Right ventricle myocardium inferior (tissue), 1 donor: ENCODE data around the gene FBRS. TPM values are rescaled to one million over a fixed set of nuclear protein-coding genes. Genes with fewer than 3 reads are reported as not detected.
"Not testable (repeated sequence)": the region's sequence is repeated elsewhere in the genome, so short reads cannot be mapped to it uniquely, and the experiment has no call there.

Source experiments
- ATAC-seq: fragments of 200-7000 bp; cut with Tn5 transposase; one replicate; pipeline ENCODE4 v1.9.1; 2020; ENCODE audit warnings: mild to moderate bottlenecking, moderate library complexity
- DNase-seq: peaks from one replicate; pipeline ENCODE4 v3.0.0; 2021; ENCODE audit errors: missing footprints
- intact Hi-C: fragments of 100-400 bp; cut with DNase I; formaldehyde crosslinking; loops from one replicate; pipeline ENCODE4 v1.11.0; 2022
- long read RNA-seq: library from polyadenylated mRNA; unstranded; transcript quantifications from one replicate; pipeline ENCODE4 v2.0.0, GENCODE V29; 2021
- total RNA-seq: library from RNA; stranded (reverse); fragmentation: NEBNext Ultra II Directional; extraction: Animal tissue kit (Norgen Biotek cat#: 25700); gene quantifications from one replicate; pipeline ENCODE4 v1.2.1, GENCODE V29; 2021
- donor health status: DM: no; HTN: yes; CAD: no; lungs with severe emphysema.

Gene FBRS
- 31.0 TPM for total RNA-seq
- long read RNA-seq, partial matches to known transcripts: 14 of 16 reads
- long read RNA-seq, other reads (novel, unspliced or antisense): 1 of 16 reads

- ATAC-seq (peak; percentile 89), DNase-seq (peak; percentile 100)
- intact Hi-C loops: no loop called here
These were observed at the start of gene FBRS for GRCh38 chr16:30657866-30658730. Gene FBRS (plus strand): TSS chr16:30658431. CDS start chr16:30659519, 1,088 bp downstream.

GRCh38 chr16:30609002-30609925 is 49.0 kb upstream of the FBRS start:
- ATAC-seq: peak; percentile 64
- peak; percentile 82 for DNase-seq
- intact Hi-C loops: no loop called here

GRCh38 chr16:30609926-30610839 is 48.0 kb upstream of the FBRS start, which contains the start of gene ZNF689:
Gene ZNF689 (minus strand): TSS chr16:30610389. CDS start chr16:30610041, 348 bp downstream.
- intact Hi-C loops: no loop called here
- DNase-seq: peak; percentile 92
- ATAC-seq: peak; percentile 98

GRCh38 chr16:30615358-30616091 is 42.7 kb upstream of the FBRS start:
- intact Hi-C loops: no loop called here
- no peak for DNase-seq
- peak; percentile 51 for ATAC-seq

GRCh38 chr16:30619202-30619601 is 39.0 kb upstream of the FBRS start:
- ATAC-seq (no peak), DNase-seq (no peak)
- intact Hi-C loops: no loop called here

GRCh38 chr16:30619638-30620037 is 38.6 kb upstream of the FBRS start:
- no peak for ATAC-seq
- DNase-seq: no peak
- intact Hi-C loops: no loop called here

- intact Hi-C loops: no loop called here
- no peak for DNase-seq
- ATAC-seq: no peak
These were observed 38.1 kb upstream of the FBRS start for GRCh38 chr16:30620169-30620568.

GRCh38 chr16:30621765-30622164 is 36.5 kb upstream of the FBRS start:
- intact Hi-C loops: no loop called here
- ATAC-seq (no peak), DNase-seq (no peak)

- ATAC-seq (no peak), DNase-seq (no peak)
- intact Hi-C loops: no loop called here
These were observed 35.7 kb upstream of the FBRS start for GRCh38 chr16:30622455-30623032.

GRCh38 chr16:30623536-30624283 is 34.5 kb upstream of the FBRS start:
- ATAC-seq (no peak), DNase-seq (no peak)
- intact Hi-C loops: no loop called here

GRCh38 chr16:30626236-30626635 is 32.0 kb upstream of the FBRS start:
- DNase-seq (no peak), ATAC-seq (no peak)
- intact Hi-C loops: no loop called here

GRCh38 chr16:30628628-30629540 is 29.3 kb upstream of the FBRS start:
- intact Hi-C loops: loop anchor here (2.0 kb wide), 2 partner anchors 44 to 198 kb away; partner anchors contain the start of genes DCTPP1 and ZNF785
- DNase-seq (peak; percentile 91), ATAC-seq (peak; percentile 89)

- intact Hi-C loops, ATAC-seq: not testable (repeated sequence)
These were observed 25.8 kb upstream of the FBRS start for GRCh38 chr16:30632454-30632853.

GRCh38 chr16:30633526-30633925 is 24.7 kb upstream of the FBRS start:
- DNase-seq (no peak), ATAC-seq (no peak)
- intact Hi-C loops: no loop called here

More at GRCh38 chr16:30632454-30632853, 25.8 kb upstream of the FBRS start:
- not testable (repeated sequence) for DNase-seq

GRCh38 chr16:30636599-30636998 is 21.6 kb upstream of the FBRS start:
- intact Hi-C loops: no loop called here
- no peak for ATAC-seq
- DNase-seq: no peak
